HepG2 (cell line): ENCODE data around the gene LHB. TPM values are rescaled to one million over a fixed set of nuclear protein-coding genes. Genes with fewer than 3 reads are reported as not detected.

ENCODE experiments used
- DZIP1 ChIP-seq: sonication (generic); formaldehyde crosslinking; IDR thresholded peaks from 2 replicates; pipeline ENCODE4 v1.5.0; 2020; ENCODE audit warnings: mild to moderate bottlenecking, missing genetic modification reagents
- ETV5 ChIP-seq: IDR thresholded peaks from 2 replicates; pipeline ENCODE4 v1.6.1; 2018; ENCODE audit warnings: missing biosample characterization, missing genetic modification reagents, inconsistent platforms, borderline replicate concordance
- HNRNPL ChIP-seq: fragments of 200-400 bp; formaldehyde crosslinking; IDR thresholded peaks from 2 replicates; pipeline ENCODE4 v1.6.1; 2017; ENCODE audit warnings: mild to moderate bottlenecking, low read depth, low read length
- HOXA9 ChIP-seq: sonication (generic); formaldehyde crosslinking; IDR thresholded peaks from 2 replicates; pipeline ENCODE4 v1.8.1; 2022; ENCODE audit warnings: missing genetic modification reagents, mild to moderate bottlenecking, moderate library complexity, borderline replicate concordance
- MED8 ChIP-seq: sonication (generic); formaldehyde crosslinking; IDR thresholded peaks from 2 replicates; pipeline ENCODE4 v1.8.1; 2023; ENCODE audit warnings: mild to moderate bottlenecking, missing genetic modification reagents; ENCODE audit not compliant: insufficient replicate concordance
- MTF1 ChIP-seq: sonication (generic); formaldehyde crosslinking; IDR thresholded peaks from 2 replicates; pipeline ENCODE4 v1.5.0; 2020; ENCODE audit warnings: missing genetic modification reagents
- MXI1 ChIP-seq: IDR thresholded peaks from 3 replicates; pipeline ENCODE4 v1.6.1; 2012; ENCODE audit warnings: low read depth, low read length, inconsistent platforms, borderline replicate concordance
- SALL2 ChIP-seq: sonication (generic); formaldehyde crosslinking; IDR thresholded peaks from 2 replicates; pipeline ENCODE4 v1.8.1; 2023; ENCODE audit warnings: mild to moderate bottlenecking, missing genetic modification reagents, inconsistent platforms
- SAP130 ChIP-seq: IDR thresholded peaks from 2 replicates; pipeline ENCODE4 v1.6.1; 2016; ENCODE audit warnings: low read depth
- SNAPC2 ChIP-seq: sonication (generic); formaldehyde crosslinking; IDR thresholded peaks from 2 replicates; pipeline ENCODE4 v1.8.1; 2022; ENCODE audit warnings: mild to moderate bottlenecking, missing genetic modification reagents
- SRSF1 ChIP-seq: fragments of 200-400 bp; formaldehyde crosslinking; optimal IDR thresholded peaks from 2 replicates; pipeline ENCODE3; 2017; ENCODE audit warnings: mild to moderate bottlenecking, low read depth, low read length, moderate library complexity
- SSRP1 ChIP-seq: IDR thresholded peaks from 2 replicates; pipeline ENCODE4 v1.6.1; 2016; ENCODE audit warnings: control low read depth
- WIZ ChIP-seq: sonication (generic); formaldehyde crosslinking; IDR thresholded peaks from 2 replicates; pipeline ENCODE4 v1.5.1; 2020; ENCODE audit warnings: mild to moderate bottlenecking, missing genetic modification reagents
- ZNF160 ChIP-seq: sonication (generic); formaldehyde crosslinking; IDR thresholded peaks from 2 replicates; pipeline ENCODE4 v1.8.0; 2022; ENCODE audit warnings: mild to moderate bottlenecking, inconsistent platforms, missing genetic modification reagents
- ZNF225 ChIP-seq: sonication (generic); formaldehyde crosslinking; IDR thresholded peaks from 2 replicates; pipeline ENCODE4 v1.4.0; 2020; ENCODE audit warnings: mild to moderate bottlenecking, missing genetic modification reagents
- ZNF83 ChIP-seq: sonication (generic); formaldehyde crosslinking; IDR thresholded peaks from 2 replicates; pipeline ENCODE4 v1.4.0; 2020; ENCODE audit warnings: missing genetic modification reagents, mild to moderate bottlenecking, borderline replicate concordance
- polyA plus RNA-seq, 8 experiments: library from polyadenylated mRNA; depleted of rRNA in 3 of 8; stranded (reverse) in 7 of 8; unstranded in 1 of 8; fragments of >200 nt; fragmentation: Illumina TruSeq in 4 of 8; extraction: Trizol in 4 of 8; gene quantifications; 2 replicates each; pipeline versions ENCODE4 v1.2.1 to v1.2.3, GENCODE V29; 2011 to 2016; ENCODE audit warnings: low read depth in 4 of 8, missing spikeins in 1 of 8, mixed read lengths in 1 of 8; ENCODE audit not compliant: insufficient read depth in 1 of 8
- total RNA-seq, 5 experiments: library from RNA; depleted of rRNA; stranded (reverse); fragments of >200 nt; fragmentation: Illumina TruSeq; extraction: Trizol; gene quantifications; 2 replicates each; pipeline ENCODE4 v1.2.3, GENCODE V29; 2016; ENCODE audit warnings: low read depth in 1 of 5
- TF ChIP-seq, protein P1 (sequence below): IDR thresholded peaks from 2 replicates; pipeline ENCODE4 v1.6.1; 2016; ENCODE audit warnings: low read depth, missing genetic modification reagents, missing compliant biosample characterization
- TF ChIP-seq, protein P2 (sequence below): sonication (generic); formaldehyde crosslinking; IDR thresholded peaks from 2 replicates; pipeline ENCODE4 v1.5.0; 2020; ENCODE audit warnings: missing genetic modification reagents, mild to moderate bottlenecking, borderline replicate concordance

The LHB gene
- total and polyA plus RNA-seq, 2 of the 13 experiments (the other 11 are each of a cell fraction or from before 2014, with no cell fraction given): not detected

DNA sequence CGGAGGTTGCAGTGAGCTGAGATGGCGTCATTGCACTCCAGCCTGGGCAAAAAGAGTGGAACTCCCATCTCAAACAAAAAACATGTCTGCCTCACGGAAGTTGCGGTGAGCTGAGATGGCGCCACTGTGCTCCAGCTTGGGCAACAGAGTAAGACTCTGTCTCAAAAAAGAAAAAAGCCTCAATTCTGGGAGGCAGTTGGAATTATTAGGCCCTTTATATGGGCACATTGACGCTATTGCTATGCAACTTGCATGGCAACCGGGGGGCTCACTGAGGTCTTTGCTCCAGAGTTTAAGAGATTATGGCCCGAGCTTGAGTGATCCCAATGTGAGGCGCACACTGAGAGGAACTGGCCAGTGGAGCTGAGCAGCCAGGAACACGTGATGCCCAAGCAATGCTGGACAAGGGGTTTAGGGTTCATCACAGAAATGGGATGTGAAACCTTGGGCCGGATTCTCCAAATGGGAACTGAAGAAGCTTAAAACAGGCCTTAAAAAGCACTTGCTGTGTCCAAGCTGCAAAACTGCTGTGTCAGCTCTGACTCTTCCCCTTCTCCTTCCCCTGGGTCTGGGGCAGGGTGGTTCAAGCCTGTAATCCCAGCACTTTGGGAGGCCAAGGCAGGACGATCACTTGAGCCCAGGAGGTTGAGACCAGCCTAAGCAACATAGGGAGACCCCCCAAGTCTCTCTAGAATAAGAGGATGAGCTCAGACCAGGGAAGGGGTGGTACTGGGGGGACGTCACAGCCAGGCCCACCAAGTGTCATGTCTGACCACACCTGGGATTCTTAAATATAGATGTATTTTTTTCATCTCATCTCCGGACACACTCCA lies 49.3 kb downstream of the LHB start (continued):
- TF ChIP-seq, protein P1, sequence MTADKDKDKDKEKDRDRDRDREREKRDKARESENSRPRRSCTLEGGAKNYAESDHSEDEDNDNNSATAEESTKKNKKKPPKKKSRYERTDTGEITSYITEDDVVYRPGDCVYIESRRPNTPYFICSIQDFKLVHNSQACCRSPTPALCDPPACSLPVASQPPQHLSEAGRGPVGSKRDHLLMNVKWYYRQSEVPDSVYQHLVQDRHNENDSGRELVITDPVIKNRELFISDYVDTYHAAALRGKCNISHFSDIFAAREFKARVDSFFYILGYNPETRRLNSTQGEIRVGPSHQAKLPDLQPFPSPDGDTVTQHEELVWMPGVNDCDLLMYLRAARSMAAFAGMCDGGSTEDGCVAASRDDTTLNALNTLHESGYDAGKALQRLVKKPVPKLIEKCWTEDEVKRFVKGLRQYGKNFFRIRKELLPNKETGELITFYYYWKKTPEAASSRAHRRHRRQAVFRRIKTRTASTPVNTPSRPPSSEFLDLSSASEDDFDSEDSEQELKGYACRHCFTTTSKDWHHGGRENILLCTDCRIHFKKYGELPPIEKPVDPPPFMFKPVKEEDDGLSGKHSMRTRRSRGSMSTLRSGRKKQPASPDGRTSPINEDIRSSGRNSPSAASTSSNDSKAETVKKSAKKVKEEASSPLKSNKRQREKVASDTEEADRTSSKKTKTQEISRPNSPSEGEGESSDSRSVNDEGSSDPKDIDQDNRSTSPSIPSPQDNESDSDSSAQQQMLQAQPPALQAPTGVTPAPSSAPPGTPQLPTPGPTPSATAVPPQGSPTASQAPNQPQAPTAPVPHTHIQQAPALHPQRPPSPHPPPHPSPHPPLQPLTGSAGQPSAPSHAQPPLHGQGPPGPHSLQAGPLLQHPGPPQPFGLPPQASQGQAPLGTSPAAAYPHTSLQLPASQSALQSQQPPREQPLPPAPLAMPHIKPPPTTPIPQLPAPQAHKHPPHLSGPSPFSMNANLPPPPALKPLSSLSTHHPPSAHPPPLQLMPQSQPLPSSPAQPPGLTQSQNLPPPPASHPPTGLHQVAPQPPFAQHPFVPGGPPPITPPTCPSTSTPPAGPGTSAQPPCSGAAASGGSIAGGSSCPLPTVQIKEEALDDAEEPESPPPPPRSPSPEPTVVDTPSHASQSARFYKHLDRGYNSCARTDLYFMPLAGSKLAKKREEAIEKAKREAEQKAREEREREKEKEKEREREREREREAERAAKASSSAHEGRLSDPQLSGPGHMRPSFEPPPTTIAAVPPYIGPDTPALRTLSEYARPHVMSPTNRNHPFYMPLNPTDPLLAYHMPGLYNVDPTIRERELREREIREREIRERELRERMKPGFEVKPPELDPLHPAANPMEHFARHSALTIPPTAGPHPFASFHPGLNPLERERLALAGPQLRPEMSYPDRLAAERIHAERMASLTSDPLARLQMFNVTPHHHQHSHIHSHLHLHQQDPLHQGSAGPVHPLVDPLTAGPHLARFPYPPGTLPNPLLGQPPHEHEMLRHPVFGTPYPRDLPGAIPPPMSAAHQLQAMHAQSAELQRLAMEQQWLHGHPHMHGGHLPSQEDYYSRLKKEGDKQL (CRISPR knock-in tag): 0 out of 2 replicates have a peak, but pooled peaks have one; percentile 9
- TF ChIP-seq ZNF225 (no peak; the same call in 1 of the 2 replicates), SSRP1 (CRISPR knock-in tag) (peak; percentile 65; the same call in 1 of the 2 replicates), DZIP1 (CRISPR knock-in tag) (no peak), MED8 (CRISPR knock-in tag) (peak; percentile 67), SAP130 (CRISPR knock-in tag) (peak; percentile 56), ZNF160 (CRISPR knock-in tag) (no peak), HOXA9 (peak; percentile 56; the same call in 1 of the 2 replicates), WIZ (peak; percentile 60; the same call in 1 of the 2 replicates), SRSF1 (peak; percentile 29), ETV5 (CRISPR knock-in tag) (peak; percentile 15; the same call in 1 of the 2 replicates), SALL2 (CRISPR knock-in tag) (peak; percentile 75; the same call in 1 of the 2 replicates), MTF1 (peak; percentile 30; the same call in 1 of the 2 replicates), ZNF83 (CRISPR knock-in tag) (no peak), MXI1 (peak; percentile 27; the same call in 1 of the 3 replicates), HNRNPL (peak; percentile 61), SNAPC2 (peak; percentile 62; the same call in 1 of the 2 replicates)
- TF ChIP-seq, protein P2, sequence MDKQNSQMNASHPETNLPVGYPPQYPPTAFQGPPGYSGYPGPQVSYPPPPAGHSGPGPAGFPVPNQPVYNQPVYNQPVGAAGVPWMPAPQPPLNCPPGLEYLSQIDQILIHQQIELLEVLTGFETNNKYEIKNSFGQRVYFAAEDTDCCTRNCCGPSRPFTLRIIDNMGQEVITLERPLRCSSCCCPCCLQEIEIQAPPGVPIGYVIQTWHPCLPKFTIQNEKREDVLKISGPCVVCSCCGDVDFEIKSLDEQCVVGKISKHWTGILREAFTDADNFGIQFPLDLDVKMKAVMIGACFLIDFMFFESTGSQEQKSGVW (CRISPR knock-in tag): no peak
